ENCODE measurements around the gene MIEF1. TPM values are rescaled to one million over a fixed set of nuclear protein-coding genes. Genes with fewer than 3 reads are reported as not detected.
"Not testable (repeated sequence)": the region's sequence is repeated elsewhere in the genome, so short reads cannot be mapped to it uniquely, and the experiment has no call there.

The MIEF1 gene
- total RNA-seq, 1 donor from 2014 or later: 10.4 TPM

- no peaks in the 10 kb centered on the region for H3K36me3 ChIP-seq (ENCODE audit: control insufficient read depth in 3 of 3, insufficient read depth in 3 of 3, low read length in 3 of 3)
- H3K4me3 ChIP-seq (ENCODE audit: low read length in 3 of 3): no peak overlapping the region
- H3K27me3 ChIP-seq (ENCODE audit: control insufficient read depth in 3 of 3, insufficient read depth in 3 of 3, low read length in 3 of 3): no peaks in the 10 kb centered on the region
- H3K27ac ChIP-seq (ENCODE audit: low read depth, low read length): peak overlapping the region; percentile 66
- H3K4me1 ChIP-seq (ENCODE audit: control insufficient read depth in 3 of 3, insufficient read depth in 3 of 3, low read length in 3 of 3): peaks cover 17 to 24% (median 21%) of the 10 kb centered on the region in 3 donors
- H3K9me3 ChIP-seq (ENCODE audit: control insufficient read depth in 3 of 3, low read length in 3 of 3): no peaks in the 10 kb centered on the region
- H3K9ac ChIP-seq (ENCODE audit: low read depth in 1 of 3, low read length in 3 of 3): no peak overlapping the region
Measured at GRCh38 chr22:39497429-39497828, 4.7 kb upstream of the MIEF1 start.

DNA sequence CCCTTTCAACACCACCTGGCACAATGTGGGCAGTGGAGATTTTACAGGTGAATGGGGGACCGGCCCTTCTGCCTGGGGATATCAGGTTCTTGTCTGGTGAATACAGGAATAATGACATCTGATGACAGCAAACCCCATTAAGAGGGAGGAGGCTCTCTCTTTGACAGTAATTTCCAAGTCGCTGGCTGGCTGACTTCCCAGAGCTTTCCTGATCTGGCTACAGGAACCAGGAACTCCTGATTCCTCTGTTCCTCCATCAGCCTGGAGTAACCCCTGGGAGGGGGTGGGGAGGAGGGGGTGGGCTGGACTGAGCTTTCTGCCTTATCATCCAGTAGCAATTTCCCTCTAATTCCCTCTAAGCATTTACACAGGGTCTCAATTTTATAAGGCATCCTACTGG lies 3.7 kb upstream of the MIEF1 start:
- Histone ChIP-seq H3K9ac (ENCODE audit: low read depth in 1 of 3, low read length in 3 of 3) (no peak overlapping the region), H3K4me1 (ENCODE audit: control insufficient read depth in 3 of 3, insufficient read depth in 3 of 3, low read length in 3 of 3) (peaks cover 22 to 30% (median 28%) of the 10 kb centered on the region in 3 donors), H3K4me3 (ENCODE audit: low read length in 3 of 3) (no peak overlapping the region)

DNA sequence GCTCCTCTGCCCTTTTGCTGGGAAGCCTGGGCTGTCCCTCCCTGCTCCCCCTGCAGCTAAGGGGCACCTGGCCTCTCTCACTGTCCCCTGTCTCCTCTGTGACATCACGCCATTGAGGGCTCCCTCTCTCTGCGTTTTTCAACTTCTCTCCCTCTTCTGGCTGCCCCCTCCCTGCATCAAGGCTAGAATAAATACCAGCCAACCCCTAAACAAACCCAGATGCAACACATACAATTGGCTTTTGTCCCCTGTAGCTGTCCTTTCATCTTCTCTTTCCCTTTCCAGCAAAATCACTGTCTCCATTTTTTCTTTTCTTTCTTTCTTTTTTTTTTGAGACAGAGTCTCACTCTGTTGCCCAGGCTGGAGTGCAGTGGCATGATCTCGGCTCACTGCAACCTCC lies 3.3 kb upstream of the MIEF1 start:
- Histone ChIP-seq H3K27ac (ENCODE audit: low read depth, low read length) (peak overlapping the region; percentile 55), H3K4me3 (ENCODE audit: low read length in 3 of 3) (no peak overlapping the region), H3K36me3 (ENCODE audit: control insufficient read depth in 3 of 3, insufficient read depth in 3 of 3, low read length in 3 of 3) (peaks cover 0 to 2% (median 0%) of the 10 kb centered on the region in 3 donors), H3K4me1 (ENCODE audit: control insufficient read depth in 3 of 3, insufficient read depth in 3 of 3, low read length in 3 of 3) (peaks cover 27 to 33% (median 33%) of the 10 kb centered on the region in 3 donors), H3K9ac (ENCODE audit: low read depth in 1 of 3, low read length in 3 of 3) (no peak overlapping the region), H3K27me3 (ENCODE audit: control insufficient read depth in 3 of 3, insufficient read depth in 3 of 3, low read length in 3 of 3) (no peaks in the 10 kb centered on the region), H3K9me3 (ENCODE audit: control insufficient read depth in 3 of 3, low read length in 3 of 3) (no peaks in the 10 kb centered on the region)

More for the DNA sequence above, 3.7 kb upstream of the MIEF1 start:
- no peaks in the 10 kb centered on the region for H3K27me3 ChIP-seq (ENCODE audit: control insufficient read depth in 3 of 3, insufficient read depth in 3 of 3, low read length in 3 of 3)
- no peaks in the 10 kb centered on the region for H3K36me3 ChIP-seq (ENCODE audit: control insufficient read depth in 3 of 3, insufficient read depth in 3 of 3, low read length in 3 of 3)
- no peaks in the 10 kb centered on the region for H3K9me3 ChIP-seq (ENCODE audit: control insufficient read depth in 3 of 3, low read length in 3 of 3)
- peak overlapping the region; percentile 66 for H3K27ac ChIP-seq (ENCODE audit: low read depth, low read length)

- Histone ChIP-seq H3K27me3 (ENCODE audit: control insufficient read depth in 3 of 3, insufficient read depth in 3 of 3, low read length in 3 of 3) (no peaks in the 10 kb centered on the region), H3K4me1 (ENCODE audit: control insufficient read depth in 3 of 3, insufficient read depth in 3 of 3, low read length in 3 of 3) (peaks cover 30 to 41% (median 37%) of the 10 kb centered on the region in 3 donors), H3K9ac (ENCODE audit: low read depth in 1 of 3, low read length in 3 of 3) (no peak overlapping the region), H3K27ac (ENCODE audit: low read depth, low read length) (peak overlapping the region; percentile 94), H3K9me3 (ENCODE audit: control insufficient read depth in 3 of 3, low read length in 3 of 3) (no peaks in the 10 kb centered on the region), H3K36me3 (ENCODE audit: control insufficient read depth in 3 of 3, insufficient read depth in 3 of 3, low read length in 3 of 3) (peaks cover 10 to 13% (median 11%) of the 10 kb centered on the region in 3 donors), H3K4me3 (ENCODE audit: low read length in 3 of 3) (no peak overlapping the region)
Measured at GRCh38 chr22:39500101-39500500, 2.0 kb upstream of the MIEF1 start.

DNA sequence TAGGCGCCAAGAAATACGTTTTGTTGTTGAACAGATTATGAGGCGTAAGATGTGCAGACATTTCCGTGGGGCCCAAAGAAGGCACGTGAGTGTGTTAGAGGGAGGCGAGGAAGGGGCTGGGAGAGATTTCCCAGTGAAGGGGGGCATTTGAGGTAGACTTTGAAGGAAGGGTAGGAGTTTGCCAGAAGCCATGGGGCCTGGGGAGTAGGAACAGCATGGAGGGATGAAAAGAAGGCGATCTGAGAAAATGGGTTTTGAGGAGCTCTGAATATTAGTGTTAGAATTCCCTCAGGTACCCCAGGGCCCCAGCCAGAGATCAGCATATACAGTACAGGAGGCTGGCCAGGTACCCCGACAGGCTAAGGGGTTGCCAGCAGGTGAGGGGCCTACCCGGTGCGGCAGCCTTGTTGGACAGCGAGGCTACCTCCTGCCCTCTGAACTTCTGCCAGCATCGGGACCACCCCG lies 414 bp upstream of the MIEF1 start:
- peaks cover 24 to 29% (median 26%) of the 10 kb centered on the region in 3 donors for H3K36me3 ChIP-seq (ENCODE audit: control insufficient read depth in 3 of 3, insufficient read depth in 3 of 3, low read length in 3 of 3)
- H3K27ac ChIP-seq (ENCODE audit: low read depth, low read length): peak overlapping the region; percentile 94
- peak overlapping the region; percentile 90 to 91 (median 91) for H3K9ac ChIP-seq (ENCODE audit: low read depth in 1 of 3, low read length in 3 of 3)
- peak overlapping the region; percentile 91 to 94 (median 92) for H3K4me3 ChIP-seq (ENCODE audit: low read length in 3 of 3)
- no peaks in the 10 kb centered on the region for H3K9me3 ChIP-seq (ENCODE audit: control insufficient read depth in 3 of 3, low read length in 3 of 3)
- no peaks in the 10 kb centered on the region for H3K27me3 ChIP-seq (ENCODE audit: control insufficient read depth in 3 of 3, insufficient read depth in 3 of 3, low read length in 3 of 3)
- peaks cover 28 to 39% (median 37%) of the 10 kb centered on the region in 3 donors for H3K4me1 ChIP-seq (ENCODE audit: control insufficient read depth in 3 of 3, insufficient read depth in 3 of 3, low read length in 3 of 3)

GRCh38 chr22:39502789-39503409 lies 809 bp downstream of the MIEF1 start:
- no peaks in the 10 kb centered on the region for H3K9me3 ChIP-seq (ENCODE audit: control insufficient read depth in 3 of 3, low read length in 3 of 3)
- H3K9ac ChIP-seq (ENCODE audit: low read depth in 1 of 3, low read length in 3 of 3): peak overlapping the region; percentile 82 to 91 (median 87)
- H3K27me3 ChIP-seq (ENCODE audit: control insufficient read depth in 3 of 3, insufficient read depth in 3 of 3, low read length in 3 of 3): no peaks in the 10 kb centered on the region
- peak overlapping the region; percentile 94 for H3K27ac ChIP-seq (ENCODE audit: low read depth, low read length)
- H3K4me3 ChIP-seq (ENCODE audit: low read length in 3 of 3): peak overlapping the region; percentile 91 to 94 (median 92)
- peaks cover 31 to 36% (median 34%) of the 10 kb centered on the region in 3 donors for H3K36me3 ChIP-seq (ENCODE audit: control insufficient read depth in 3 of 3, insufficient read depth in 3 of 3, low read length in 3 of 3)
- H3K4me1 ChIP-seq (ENCODE audit: control insufficient read depth in 3 of 3, insufficient read depth in 3 of 3, low read length in 3 of 3): peaks cover 28 to 38% (median 37%) of the 10 kb centered on the region in 3 donors

DNA sequence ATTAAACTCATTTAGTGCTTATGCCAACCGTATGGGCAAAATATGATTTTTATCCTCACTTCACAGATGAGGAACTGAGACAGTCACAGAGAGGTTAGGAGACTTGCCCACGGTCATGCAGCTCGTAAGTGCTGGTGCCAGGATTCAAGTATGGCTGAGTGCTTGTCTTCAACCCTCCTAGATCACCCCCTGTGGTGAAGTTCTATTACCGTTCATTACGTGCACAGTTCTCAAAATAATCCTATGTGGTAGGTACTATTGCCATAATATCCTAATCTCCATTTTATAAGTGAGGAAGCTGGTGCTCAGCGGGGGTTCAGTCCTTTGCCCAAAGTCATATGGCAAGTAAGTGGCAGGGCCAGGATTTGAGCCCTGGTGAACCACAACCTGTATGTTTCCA lies 1.5 kb downstream of the MIEF1 start:
- Histone ChIP-seq H3K4me1 (ENCODE audit: control insufficient read depth in 3 of 3, insufficient read depth in 3 of 3, low read length in 3 of 3) (peaks cover 27 to 37% (median 34%) of the 10 kb centered on the region in 3 donors), H3K27ac (ENCODE audit: low read depth, low read length) (no peak overlapping the region), H3K9ac (ENCODE audit: low read depth in 1 of 3, low read length in 3 of 3) (peak overlapping the region; percentile 82 to 91 (median 87)), H3K4me3 (ENCODE audit: low read length in 3 of 3) (peak overlapping the region; percentile 91 to 94 (median 92)), H3K27me3 (ENCODE audit: control insufficient read depth in 3 of 3, insufficient read depth in 3 of 3, low read length in 3 of 3) (no peaks in the 10 kb centered on the region), H3K36me3 (ENCODE audit: control insufficient read depth in 3 of 3, insufficient read depth in 3 of 3, low read length in 3 of 3) (peaks cover 37 to 43% (median 41%) of the 10 kb centered on the region in 3 donors), H3K9me3 (ENCODE audit: control insufficient read depth in 3 of 3, low read length in 3 of 3) (no peaks in the 10 kb centered on the region)

- H3K4me1 ChIP-seq (ENCODE audit: control insufficient read depth in 3 of 3, insufficient read depth in 3 of 3, low read length in 3 of 3): peaks cover 26 to 37% (median 31%) of the 10 kb centered on the region in 3 donors
- H3K9ac ChIP-seq (ENCODE audit: low read depth in 1 of 3, low read length in 3 of 3): peak overlapping the region in 2 of 3 donors; percentile 8 to 87
- H3K9me3 ChIP-seq (ENCODE audit: control insufficient read depth in 3 of 3, low read length in 3 of 3): no peaks in the 10 kb centered on the region
- H3K27ac ChIP-seq (ENCODE audit: low read depth, low read length): no peak overlapping the region
- H3K36me3 ChIP-seq (ENCODE audit: control insufficient read depth in 3 of 3, insufficient read depth in 3 of 3, low read length in 3 of 3): peaks cover 37 to 46% (median 42%) of the 10 kb centered on the region in 3 donors
- no peaks in the 10 kb centered on the region for H3K27me3 ChIP-seq (ENCODE audit: control insufficient read depth in 3 of 3, insufficient read depth in 3 of 3, low read length in 3 of 3)
- H3K4me3 ChIP-seq (ENCODE audit: low read length in 3 of 3): peak overlapping the region in 1 of 3 donors; percentile 91
Measured at GRCh38 chr22:39504071-39504470, 2.0 kb downstream of the MIEF1 start.

DNA sequence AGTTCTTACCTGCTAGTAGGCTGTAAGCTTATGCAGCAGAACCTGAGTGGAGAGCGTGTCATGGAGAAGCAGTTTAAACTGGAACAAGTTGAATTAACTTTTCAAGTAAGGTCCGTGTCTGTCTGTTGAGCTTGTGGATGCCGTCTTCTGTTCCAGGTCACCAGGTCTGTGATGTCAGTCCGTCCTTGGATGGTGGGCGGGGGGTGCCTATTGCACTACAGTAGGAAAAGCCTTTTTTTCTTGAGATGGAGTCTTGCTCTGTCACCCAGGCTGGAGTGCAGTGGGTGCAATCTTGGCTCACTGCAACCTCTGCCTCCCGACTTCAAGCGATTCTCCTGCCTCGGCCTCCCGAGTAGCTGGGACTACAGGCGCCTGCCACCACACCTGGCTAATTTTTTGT lies 4.9 kb downstream of the MIEF1 start:
- not testable (repeated sequence) for H3K4me3 ChIP-seq (ENCODE audit: low read length in 3 of 3); H3K27ac ChIP-seq (ENCODE audit: low read depth, low read length); H3K27me3 ChIP-seq (ENCODE audit: control insufficient read depth in 3 of 3, insufficient read depth in 3 of 3, low read length in 3 of 3); H3K9ac ChIP-seq (ENCODE audit: low read depth in 1 of 3, low read length in 3 of 3); H3K9me3 ChIP-seq (ENCODE audit: control insufficient read depth in 3 of 3, low read length in 3 of 3)
- peaks cover 17 to 25% (median 20%) of the 10 kb centered on the region in 3 donors for H3K4me1 ChIP-seq (ENCODE audit: control insufficient read depth in 3 of 3, insufficient read depth in 3 of 3, low read length in 3 of 3)
- peaks cover 60 to 67% (median 66%) of the 10 kb centered on the region in 3 donors for H3K36me3 ChIP-seq (ENCODE audit: control insufficient read depth in 3 of 3, insufficient read depth in 3 of 3, low read length in 3 of 3)

DNA sequence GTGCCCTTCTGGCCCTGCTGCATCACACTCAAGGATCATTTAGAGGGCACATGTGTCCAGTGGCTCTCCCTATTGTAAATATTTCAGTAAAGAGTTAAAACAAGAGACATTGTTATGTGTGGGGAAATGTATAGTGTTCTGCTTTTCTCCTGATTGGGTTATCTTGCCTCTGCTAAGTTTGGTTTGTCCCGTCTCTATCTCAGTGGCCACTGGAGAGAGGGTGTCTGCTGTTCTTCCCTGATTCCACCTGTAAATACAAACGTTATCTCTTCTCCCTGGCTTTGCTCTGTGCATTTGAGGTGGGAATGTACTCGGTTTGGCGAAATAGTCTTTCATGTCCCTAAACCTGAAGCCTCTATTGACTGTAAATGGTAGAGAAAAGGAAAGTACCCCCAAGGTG lies 6.3 kb downstream of the MIEF1 start:
- Histone ChIP-seq H3K27me3 (ENCODE audit: control insufficient read depth in 3 of 3, insufficient read depth in 3 of 3, low read length in 3 of 3) (no peaks in the 10 kb centered on the region), H3K9me3 (ENCODE audit: control insufficient read depth in 3 of 3, low read length in 3 of 3) (no peaks in the 10 kb centered on the region), H3K4me1 (ENCODE audit: control insufficient read depth in 3 of 3, insufficient read depth in 3 of 3, low read length in 3 of 3) (peaks cover 11 to 19% (median 13%) of the 10 kb centered on the region in 3 donors), H3K27ac (ENCODE audit: low read depth, low read length) (no peak overlapping the region), H3K36me3 (ENCODE audit: control insufficient read depth in 3 of 3, insufficient read depth in 3 of 3, low read length in 3 of 3) (peaks cover 68 to 77% (median 76%) of the 10 kb centered on the region in 3 donors), H3K4me3 (ENCODE audit: low read length in 3 of 3) (no peak overlapping the region), H3K9ac (ENCODE audit: low read depth in 1 of 3, low read length in 3 of 3) (no peak overlapping the region)

All from skeletal muscle tissue (tissue), 4 donors.